GM21390 (cell line): ENCODE data around the gene RP2.

Experiments used
- ATAC-seq: cut with Tn5 transposase; IDR thresholded peaks from one replicate; pipeline ENCODE4 v1.9.1; 2021; ENCODE audit not compliant: unreplicated experiment

Gene RP2

DNA sequence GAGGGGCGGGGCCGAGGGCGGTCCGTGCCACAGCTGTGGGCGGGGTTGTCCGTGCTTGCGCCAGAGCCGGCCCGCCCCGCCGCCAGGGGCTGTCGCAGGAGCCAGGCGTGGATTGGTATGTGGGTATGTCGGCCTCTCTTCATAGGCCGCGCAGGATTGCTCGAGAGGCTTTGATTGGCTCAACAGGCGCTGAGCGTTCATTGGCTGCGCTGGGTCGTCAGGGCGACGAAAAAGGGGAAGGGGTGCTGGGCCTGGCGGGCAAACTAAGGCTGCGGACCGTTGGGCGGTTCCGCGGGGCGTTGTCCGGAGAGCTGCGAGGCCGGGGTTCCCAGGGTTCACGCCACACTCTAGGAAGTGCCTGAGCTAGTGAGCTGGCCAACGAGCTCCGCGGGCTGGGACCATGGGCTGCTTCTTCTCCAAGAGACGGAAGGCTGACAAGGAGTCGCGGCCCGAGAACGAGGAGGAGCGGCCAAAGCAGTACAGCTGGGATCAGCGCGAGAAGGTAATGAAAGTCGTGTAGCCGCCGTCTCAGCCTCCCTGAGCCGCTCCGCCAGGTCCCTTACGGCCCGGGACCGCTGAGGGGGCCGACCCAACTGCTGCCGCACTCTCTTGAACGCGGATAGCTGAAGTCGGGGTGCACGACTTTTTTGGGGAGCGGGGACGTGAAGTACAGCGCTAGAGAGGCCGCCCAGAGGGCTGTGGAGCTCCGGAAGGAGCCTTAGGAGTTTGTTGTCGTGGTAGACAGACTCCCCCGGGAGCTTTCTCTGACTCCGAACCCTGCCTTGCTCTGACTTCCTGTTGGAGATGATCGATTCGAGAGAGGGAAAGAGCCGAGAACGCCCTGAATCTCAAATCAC lies at the start of gene RP2:
RP2 (plus strand) TSS at position 343 of the 857 bp plus-strand sequence; CDS start at position 401, 58 bp downstream.
- peak; percentile 93 for ATAC-seq

DNA sequence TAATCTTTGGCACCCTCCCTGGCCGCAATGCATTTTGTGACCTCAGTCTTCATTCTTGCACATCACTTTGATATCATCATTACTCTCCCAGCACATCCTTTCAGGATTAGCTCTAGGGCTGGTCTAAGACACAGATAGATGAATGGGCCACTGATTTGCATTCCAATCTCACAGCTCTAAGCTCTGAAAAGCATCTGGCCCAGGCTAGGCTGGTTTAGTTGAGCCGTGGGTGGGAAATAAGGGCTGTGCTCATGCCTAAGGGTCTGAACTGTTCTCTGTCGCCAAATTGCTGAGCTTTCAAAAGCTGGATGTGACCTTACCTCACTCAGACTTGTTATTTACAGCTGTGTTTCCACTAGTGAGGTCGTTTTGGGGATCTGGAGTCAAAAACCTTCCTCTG lies 47.9 kb upstream of the RP2 start:
- ATAC-seq, result no peak

DNA sequence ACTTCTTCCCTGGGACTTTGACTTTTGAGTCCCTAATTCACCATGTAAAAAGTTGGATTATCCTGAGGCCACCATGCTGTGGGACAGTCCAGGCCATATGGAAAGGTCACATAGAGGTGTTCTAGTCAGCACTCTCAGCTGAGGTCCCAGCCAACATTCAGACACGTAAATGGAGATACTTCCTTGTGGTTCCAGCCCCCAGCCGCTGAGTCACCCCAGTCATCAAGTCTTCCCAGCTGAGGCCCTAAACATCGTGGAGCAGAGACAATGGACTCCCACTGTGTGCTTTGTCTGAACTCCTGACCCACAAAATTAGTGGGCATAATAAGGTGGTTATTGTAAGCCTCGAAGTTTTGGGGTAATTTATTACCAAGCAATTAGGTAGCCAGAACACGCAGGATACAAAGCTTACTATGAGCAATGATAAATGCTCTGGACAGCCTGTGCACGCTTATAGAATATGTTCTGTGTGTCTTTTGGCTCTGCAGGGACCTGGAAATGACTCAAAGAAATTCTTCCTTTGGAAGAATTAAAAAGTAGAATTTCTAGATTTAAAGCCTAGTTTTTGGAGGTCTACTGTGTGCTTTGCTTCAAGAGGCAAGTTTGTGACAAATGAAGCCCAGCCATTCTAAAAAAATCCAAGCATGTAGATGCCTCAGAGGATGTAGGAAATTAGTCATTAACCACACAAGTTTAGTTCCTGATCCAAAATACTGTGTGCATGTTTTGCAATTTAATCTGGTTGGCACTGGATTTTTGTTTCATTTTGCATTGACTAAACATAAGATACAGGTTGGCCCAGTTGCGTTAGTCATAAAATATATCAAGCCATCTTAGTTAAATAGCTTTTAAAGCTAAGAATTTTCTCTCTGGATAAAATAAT lies 44.7 kb upstream of the RP2 start:
- no peak for ATAC-seq

DNA sequence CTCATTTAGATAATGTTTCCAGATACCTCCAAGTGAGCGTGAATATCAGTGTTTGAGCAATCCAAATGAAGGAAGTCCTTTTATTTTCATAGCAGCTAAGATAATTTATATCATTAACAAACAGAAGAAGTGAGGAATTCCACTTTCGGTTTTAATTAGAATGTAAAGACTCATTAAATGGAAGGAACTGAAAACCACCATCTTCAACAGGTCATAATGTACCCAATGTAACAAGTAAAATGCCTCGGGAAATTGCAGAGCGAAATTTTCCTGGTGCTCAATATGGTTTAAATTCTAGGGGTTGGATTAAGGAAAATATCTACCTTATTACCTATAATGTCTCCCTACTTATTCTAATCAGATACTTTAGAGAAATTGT lies 44.0 kb upstream of the RP2 start:
- ATAC-seq, result no peak

DNA sequence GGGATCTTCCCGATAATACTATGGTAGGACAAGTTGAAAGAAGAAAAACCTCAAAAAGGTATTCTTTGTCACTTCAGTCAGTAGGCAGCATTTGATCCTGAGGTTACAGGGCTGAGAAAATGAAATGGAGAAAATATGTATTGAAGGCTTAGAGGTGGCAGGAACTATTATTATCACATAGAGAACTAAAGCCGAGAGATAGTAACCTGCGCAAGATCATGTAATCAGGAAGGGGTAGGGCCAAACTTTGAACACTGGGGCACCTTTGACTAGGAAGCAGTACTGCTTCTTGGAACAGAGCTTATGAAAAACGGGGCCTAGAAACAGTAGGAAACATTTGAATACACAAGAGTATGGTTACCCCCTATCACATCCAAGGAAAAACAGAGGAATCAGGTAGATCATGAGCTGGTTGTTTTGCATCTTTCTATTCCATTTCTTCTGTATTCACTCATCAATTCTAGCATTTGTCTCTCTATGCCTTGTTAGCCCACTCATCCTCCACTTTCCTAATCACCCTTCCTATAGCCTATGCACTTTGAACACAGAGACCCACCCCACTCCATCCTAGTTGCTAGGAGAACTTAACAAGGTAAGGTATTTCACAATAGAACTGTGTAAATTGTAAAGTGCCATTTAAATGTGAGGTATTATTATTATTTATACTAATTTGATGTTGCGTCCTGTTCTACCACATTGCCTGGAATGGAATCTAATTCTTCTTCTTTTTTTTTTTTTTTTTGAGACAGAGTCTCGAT lies 43.3 kb upstream of the RP2 start:
- no peak for ATAC-seq

DNA sequence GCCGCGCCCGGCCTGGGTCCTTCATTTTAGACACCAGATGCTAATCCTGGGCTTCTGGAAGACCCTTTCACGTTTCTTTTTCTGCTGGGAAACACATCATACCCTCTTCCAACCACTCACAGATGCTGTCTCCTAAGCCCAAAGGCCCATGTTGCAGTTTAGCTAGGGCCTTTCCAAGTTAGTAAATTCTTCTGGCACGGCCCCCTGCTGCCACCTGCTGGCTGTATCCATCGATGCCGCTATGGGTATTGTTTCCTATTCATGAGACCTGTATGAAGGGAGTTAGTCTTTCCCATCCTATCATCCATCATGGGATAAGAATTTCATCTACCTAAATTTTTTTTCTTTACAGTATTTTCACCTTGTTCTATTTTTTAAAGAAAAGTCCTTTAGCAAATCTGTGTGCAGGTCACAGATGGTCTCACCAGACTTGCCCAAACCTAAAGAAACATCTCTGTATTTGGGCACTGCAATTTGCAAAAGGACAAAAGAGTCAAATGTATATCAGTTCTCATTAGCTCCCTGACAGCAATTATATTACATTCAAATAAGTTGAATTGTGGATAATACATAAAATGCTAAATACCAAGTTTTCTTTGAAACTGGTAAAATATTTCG lies 40.2 kb upstream of the RP2 start:
- no peak for ATAC-seq

DNA sequence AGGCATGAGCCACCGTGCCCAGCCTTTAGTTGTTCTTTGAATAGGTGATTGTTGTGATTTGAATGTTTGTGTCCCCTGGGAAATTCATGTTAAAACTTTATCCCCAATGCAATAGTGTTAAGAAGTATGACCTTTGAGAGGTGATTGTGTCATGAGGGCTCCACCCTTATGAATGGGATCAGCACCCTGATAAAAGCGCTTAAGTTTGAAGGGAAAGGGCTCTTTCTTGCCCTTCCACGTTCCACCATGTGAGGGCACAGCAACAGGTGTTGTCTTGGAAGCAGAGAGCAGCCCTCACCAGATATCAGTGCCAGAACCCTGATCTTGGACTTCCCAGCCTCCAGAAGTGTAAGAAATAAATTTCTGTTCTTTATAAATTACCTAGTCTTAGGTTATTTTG lies 33.7 kb upstream of the RP2 start:
- no peak for ATAC-seq

DNA sequence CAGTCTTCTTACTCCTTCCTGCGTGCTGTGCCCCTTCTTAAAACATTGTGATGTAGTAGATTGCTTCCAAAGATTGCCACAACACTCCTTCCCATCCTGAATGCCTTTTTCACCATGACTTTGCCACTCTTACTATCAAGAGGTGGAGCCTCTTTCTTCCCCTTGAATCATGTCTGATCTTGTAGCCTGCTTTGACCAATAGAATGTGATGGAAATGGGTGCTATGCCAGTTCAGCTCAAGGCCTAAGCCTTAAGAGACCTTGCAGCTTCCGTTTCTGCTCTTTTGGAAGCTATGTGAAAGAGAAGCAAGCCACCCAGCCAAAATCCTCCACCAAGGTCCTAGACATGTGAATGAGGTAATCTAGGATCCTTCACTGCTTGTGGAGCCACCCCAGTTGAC lies 31.6 kb upstream of the RP2 start:
- no peak for ATAC-seq

DNA sequence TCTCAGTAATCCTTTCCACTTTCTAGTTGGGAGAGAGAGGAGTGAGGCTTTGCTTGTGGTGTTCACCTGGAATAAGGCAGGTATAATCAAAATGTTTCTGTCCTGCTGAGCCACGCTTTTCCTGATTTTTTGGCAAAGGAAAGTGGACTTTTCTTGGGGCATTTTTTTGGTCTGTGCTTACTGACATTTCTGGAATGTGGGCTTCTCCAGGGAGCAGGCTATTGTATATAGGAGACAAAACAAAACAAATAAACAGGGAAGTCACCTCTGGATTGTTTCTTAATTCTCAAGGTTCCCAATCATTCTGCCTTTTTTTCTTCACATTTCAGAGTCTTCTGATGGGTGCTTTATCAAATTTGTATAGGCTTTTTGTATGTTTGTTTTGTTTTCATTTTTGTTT lies 25.7 kb upstream of the RP2 start:
- no peak for ATAC-seq

DNA sequence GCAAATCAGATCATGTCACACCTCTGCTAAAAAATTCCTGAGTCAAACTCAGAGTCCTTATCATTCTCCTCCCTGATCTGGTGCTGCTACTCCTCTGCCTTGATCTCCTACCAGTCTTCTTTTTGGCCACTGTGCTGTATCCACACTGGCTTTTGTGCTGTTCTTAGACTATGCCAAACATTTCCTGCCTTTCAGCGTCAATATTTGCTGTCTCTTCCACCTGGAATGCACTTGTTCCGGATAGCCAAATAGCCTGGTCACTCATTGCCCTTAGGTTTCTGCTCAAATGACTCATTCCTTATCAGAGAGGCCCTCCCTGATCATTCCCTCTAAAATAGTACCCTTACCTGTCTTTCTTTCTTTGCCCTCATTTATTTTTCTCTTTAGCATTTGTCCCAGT lies 24.4 kb upstream of the RP2 start:
- ATAC-seq, result no peak

DNA sequence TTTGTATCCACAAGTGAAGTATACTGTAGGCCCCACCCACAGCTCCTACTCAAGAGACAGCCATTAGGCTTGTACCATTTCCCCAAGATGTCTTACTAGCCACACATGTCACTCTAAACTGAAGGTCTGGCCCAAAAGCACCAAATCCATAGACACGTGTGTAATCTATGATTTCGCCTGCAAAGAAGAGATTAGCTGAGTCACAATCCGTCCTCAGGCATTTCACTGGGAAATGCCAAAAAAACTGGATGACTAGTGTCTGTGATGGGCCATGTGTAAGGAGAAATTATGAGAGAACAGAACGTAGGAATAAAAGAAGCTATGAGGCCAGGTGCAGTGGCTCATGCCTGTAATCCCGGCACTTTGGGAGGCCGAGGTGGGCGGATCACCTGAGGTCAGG lies 21.9 kb upstream of the RP2 start:
- no peak for ATAC-seq

DNA sequence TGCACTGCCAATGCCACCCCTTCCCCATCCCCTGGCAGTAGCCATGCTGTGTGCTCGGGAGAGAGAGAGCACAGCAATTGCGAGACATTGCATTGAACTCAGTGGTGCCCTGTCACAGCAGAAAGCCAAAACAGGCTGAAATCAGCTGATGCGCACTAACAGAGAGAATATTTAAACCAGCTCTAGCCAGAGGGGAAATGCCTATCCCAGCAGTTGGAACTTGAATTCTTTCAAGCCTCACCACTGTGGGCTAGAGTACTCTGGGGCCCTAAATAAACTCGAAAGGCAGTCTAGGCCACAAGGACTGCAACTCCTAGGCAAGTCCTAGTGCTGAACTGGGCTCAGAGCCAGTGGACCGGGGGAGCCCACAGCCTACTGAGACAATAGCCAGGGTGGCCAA lies 17.7 kb upstream of the RP2 start:
- ATAC-seq, result no peak

DNA sequence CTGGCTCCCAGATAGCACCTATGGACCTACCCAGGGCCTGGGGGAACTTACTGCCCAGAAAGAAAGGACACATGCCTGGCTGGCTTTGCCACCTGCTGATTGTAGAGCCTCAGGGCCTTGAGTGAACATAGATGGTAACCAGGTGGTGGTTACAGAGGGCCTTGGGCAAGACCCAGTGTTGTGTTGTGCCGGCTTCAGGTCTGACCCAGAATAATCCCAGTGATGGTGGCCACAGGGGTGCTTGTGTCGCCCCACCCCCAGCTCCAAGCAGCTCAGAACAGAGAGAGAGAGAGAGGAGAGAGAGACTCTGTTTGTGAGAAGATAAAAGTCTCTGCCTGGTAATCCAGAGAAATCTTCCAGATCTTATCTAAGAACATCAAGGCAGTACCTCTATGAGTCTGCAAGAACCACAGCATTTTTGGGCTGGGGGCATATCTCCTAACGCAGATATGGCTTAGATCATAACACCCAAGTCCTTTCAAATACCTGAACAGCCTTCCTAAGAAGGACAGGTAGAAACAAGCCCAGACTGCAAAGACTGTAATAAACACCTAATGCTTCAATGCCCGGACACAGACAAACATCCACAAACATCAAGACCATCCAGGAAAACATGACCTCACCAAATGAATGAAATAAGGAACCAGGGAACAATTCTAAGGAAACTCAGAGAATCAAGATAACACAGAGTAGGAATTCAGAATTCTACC lies 16.3 kb upstream of the RP2 start:
- no peak for ATAC-seq

DNA sequence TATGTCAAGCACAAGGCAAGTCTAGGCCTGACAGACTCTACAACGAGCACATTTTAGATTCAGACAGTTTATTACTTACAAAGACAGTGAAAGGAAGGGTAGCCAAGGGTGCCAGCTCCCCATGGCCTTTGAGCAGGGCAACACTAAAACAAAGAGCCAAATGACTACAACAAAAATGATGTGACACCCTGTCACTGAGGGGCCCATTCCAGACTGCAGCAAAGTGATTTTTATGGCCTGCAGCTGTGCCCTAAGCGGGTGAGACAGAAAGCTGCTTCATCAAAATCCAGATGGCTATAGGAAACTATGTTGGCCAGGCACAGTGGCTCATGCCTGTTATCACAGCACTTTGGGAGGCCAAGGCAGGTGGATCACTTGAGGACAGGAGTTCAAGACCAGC lies 13.4 kb upstream of the RP2 start:
- no peak for ATAC-seq

DNA sequence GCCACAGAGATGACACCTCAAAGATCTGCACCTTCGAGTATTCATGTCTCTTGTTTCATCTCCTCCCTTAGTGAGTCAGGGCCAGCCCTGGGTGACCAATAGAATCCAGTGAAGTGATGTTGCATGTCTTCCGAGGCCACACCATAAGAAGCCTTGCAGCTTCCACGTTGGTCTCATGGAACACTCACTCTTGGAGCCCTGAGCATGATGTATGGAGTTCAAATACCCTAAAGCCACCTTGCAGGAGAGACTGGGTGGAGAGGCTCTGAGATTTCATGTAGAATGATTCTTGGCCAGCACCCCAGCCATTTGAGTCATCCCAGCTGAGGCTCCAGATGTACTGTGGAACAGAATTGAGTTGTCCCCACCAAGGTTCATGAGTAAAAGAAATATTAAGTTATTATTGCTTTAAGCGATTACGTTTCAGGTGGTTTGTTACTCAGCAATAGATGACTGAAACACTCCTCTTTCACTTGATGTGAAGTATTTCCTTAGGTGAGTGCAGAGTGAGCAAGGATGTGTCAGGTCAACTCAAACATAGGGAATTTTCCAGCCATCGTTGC lies 5.0 kb upstream of the RP2 start:
- no peak for ATAC-seq

DNA sequence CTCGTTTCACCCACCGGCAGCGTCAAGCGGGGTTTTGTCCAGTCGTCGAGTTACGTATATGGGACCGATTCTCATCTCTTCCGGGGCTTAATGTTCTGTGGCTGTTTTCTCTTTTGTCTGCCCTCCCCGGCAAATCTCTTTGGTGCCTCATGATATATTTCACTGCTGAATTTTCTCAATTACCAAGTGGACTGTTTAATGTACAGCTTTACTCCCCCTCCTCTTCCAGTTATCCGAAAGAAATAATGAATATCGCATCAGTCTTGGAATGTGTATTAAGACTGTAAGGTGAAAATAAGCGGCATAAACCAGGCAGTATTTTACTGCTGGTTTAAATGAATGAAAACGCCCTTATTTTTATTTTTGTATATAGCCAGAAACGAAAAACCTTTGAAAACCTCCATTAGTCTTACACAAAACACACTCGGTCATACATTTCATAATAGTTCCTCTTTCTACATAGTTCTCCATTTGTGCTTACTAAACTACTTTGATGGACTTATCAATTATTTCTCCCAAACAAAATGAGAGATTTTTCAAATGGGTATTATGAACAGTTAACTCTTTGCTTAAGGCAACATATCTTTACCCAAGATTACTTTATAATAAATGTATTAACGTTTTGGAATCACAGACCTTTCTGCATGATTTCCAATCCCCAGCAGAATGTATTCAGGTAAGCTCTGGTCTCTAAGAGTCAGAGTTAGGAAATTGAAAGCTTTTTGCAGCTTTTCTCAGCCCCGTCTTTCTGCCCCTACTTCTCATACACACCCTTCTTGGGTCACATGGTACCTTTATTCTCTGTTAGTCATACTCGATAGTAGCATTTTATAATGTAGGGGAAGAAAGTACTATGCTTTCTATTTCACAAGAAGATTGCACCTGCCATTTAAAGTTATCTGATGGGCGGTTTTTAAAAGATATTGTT lies 979 bp downstream of the RP2 start:
- ATAC-seq, result no peak

DNA sequence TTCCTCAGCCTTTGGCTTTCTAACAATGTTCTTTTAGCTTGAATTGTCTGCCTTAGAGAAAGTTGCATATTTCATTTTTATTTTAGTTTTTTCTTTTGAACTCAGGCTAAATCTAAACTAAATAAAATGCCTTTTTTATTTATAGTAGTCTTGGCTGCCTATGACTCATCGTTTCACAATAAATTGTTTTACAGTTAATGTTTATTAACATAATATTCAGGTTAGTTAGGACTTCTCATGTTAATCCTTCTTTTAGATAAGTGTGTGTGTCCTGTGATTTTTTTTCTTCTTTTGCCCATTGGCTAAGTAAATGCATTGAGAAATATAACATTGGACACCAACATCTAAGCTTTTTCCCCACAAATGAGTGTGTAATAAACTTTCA lies 1.6 kb downstream of the RP2 start:
- no peak for ATAC-seq

DNA sequence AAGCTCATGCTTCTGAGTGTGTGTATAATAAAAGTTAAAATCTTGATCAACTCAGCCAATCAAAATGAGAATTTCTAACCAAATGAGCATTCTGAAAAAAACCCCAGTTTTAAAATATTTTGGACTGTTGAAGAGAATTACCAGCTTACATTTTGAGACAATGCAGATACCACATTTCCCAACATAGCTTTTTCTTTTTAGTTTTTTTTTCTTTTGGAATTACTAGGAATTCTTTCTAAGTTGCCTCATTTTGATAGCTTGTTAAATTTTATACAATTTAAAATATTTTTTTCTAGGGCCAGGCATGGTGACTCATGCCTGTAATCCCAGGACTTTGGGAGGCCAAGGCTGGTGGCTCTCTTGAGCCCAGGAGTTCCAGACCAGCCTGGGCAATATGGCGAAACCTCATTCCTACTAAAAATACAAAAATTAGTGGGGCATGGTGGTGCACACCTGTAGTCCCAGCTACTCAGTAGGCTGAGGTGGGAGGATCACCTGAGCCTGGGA lies 2.2 kb downstream of the RP2 start:
- ATAC-seq, result no peak

DNA sequence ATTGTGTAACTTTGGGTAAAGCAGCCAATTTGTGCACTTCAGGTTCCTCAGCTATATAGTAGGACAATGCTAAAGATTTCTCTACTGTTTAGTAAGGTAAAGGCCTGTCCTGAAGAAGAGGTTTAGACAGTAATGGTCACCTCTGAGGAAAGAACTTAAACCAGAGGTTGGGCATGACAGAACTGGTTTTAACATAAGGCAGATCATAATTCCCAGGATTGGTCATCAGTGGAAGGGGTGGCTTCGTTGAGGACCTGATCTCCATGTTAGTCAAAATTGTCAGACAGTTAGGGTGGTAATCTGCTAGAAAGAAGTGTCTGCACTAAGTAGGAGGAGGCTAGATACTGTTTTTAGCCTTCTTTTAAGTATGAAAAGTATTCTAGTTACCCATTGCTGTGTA lies 4.1 kb downstream of the RP2 start:
- ATAC-seq, result no peak
